K562 (cell line): ENCODE measurements around the gene BSCL2. TPM values are rescaled to one million over a fixed set of nuclear protein-coding genes. Genes with fewer than 3 reads are reported as not detected.

ENCODE experiments used
- ATF7 ChIP-seq: fragments of 450-650 bp; IDR thresholded peaks from 2 replicates; pipeline ENCODE4 v1.7.1; 2014; ENCODE audit warnings: mild to moderate bottlenecking, moderate library complexity
- FIP1L1 ChIP-seq: fragments of 200-400 bp; formaldehyde crosslinking; IDR thresholded peaks from 2 replicates; pipeline ENCODE4 v1.6.1; 2018; ENCODE audit warnings: mild to moderate bottlenecking, low read depth, low read length; ENCODE audit not compliant: poor library complexity, severe bottlenecking
- FOXM1 ChIP-seq, 2 experiments: fragments of 450-650 bp in 1 of 2; sonication (generic) in 1 of 2; formaldehyde crosslinking in 1 of 2; IDR thresholded peaks; 2 replicates each; pipeline versions ENCODE4 v1.6.1 to v1.9.0; 2017 to 2022; ENCODE audit warnings: low read depth in 2 of 2, mild to moderate bottlenecking in 2 of 2, missing genetic modification reagents in 1 of 2, moderate library complexity in 1 of 2
- NCOA4 ChIP-seq: fragments of 450-650 bp; IDR thresholded peaks from 2 replicates; pipeline ENCODE4 v1.6.1; 2018; ENCODE audit warnings: mild to moderate bottlenecking; ENCODE audit not compliant: partially characterized antibody
- SIN3A ChIP-seq, 2 experiments: fragments of 150-350 bp in 1 of 2; IDR thresholded peaks; 2 replicates each; pipeline ENCODE4 v1.6.1; 2011 to 2016; ENCODE audit warnings: borderline replicate concordance in 2 of 2, low read depth in 2 of 2, low read length in 2 of 2, mild to moderate bottlenecking in 2 of 2, moderate library complexity in 2 of 2; ENCODE audit not compliant: control insufficient read depth in 1 of 2
- SIN3B ChIP-seq: fragments of 450-650 bp; IDR thresholded peaks from 2 replicates; pipeline ENCODE4 v1.6.1; 2017; ENCODE audit warnings: low read depth, mild to moderate bottlenecking, moderate library complexity
- SIRT6 ChIP-seq: IDR thresholded peaks from one replicate; pipeline ENCODE4 v1.6.1; 2012; ENCODE audit warnings: low read depth, mild to moderate bottlenecking, control low read depth, inconsistent platforms, low read length, moderate library complexity
- SP2 ChIP-seq: IDR thresholded peaks from 2 replicates; pipeline ENCODE4 v1.6.1; 2011; ENCODE audit warnings: mild to moderate bottlenecking, low read depth, low read length, moderate library complexity; ENCODE audit not compliant: poor library complexity, severe bottlenecking; ENCODE audit errors: extremely low read depth
- TCFL5 ChIP-seq: fragments of 250-450 bp; sonication (Bioruptor Pico); conservative IDR thresholded peaks from 2 replicates; pipeline ENCODE4 v1.6.1; 2021; ENCODE audit warnings: mild to moderate bottlenecking, moderate library complexity, matching md5 sums
- TRIM28 ChIP-seq: fragments of 450-650 bp; IDR thresholded peaks from 2 replicates; pipeline ENCODE4 v1.6.1; 2017
- XRCC5 ChIP-seq: fragments of 200-400 bp; formaldehyde crosslinking; IDR thresholded peaks from 2 replicates; pipeline ENCODE4 v1.6.1; 2017; ENCODE audit warnings: low read depth, mild to moderate bottlenecking, low read length
- ZBED1 ChIP-seq: IDR thresholded peaks from 2 replicates; pipeline ENCODE4 v1.6.1; 2014
- ZNF143 ChIP-seq: sonication (generic); formaldehyde crosslinking; IDR thresholded peaks from 2 replicates; pipeline ENCODE4 v1.9.0; 2022; ENCODE audit warnings: mild to moderate bottlenecking, missing genetic modification reagents
- ZNF696 ChIP-seq: fragments of 250-450 bp; sonication (Bioruptor Pico); conservative IDR thresholded peaks from 2 replicates; pipeline ENCODE4 v1.4.0; 2020; ENCODE audit warnings: mild to moderate bottlenecking, moderate library complexity
- polyA plus RNA-seq, 8 experiments: library from polyadenylated mRNA; depleted of rRNA in 4 of 8; stranded (reverse) in 5 of 8; unstranded in 3 of 8; fragments of >200 nt; fragmentation: Nextera tagmentation in 2 of 8; fragmentation: Illumina TruSeq in 1 of 8; extraction: Ambion mirVana in 2 of 8; extraction: Trizol in 1 of 8; gene quantifications; 2 replicates each; pipeline versions ENCODE4 v1.2.1 to v1.2.3, GENCODE V29; 2011 to 2014; ENCODE audit warnings: inconsistent platforms in 1 of 8, missing spikeins in 1 of 8
- total RNA-seq, 7 experiments: library from RNA; depleted of rRNA in 6 of 7; stranded (reverse); fragments of >200 nt in 6 of 7; fragmentation: Illumina TruSeq in 2 of 7; extraction: Trizol in 2 of 7; gene quantifications; 2 replicates each; pipeline versions ENCODE4 v1.2.1 to v1.2.3, GENCODE V29; 2011 to 2021; ENCODE audit warnings: low replicate concordance in 1 of 7
- TF ChIP-seq, protein P1 (sequence below): fragments of 250-450 bp; sonication (Bioruptor Pico); IDR thresholded peaks from 2 replicates; pipeline ENCODE4 v1.4.0; 2020; ENCODE audit warnings: mild to moderate bottlenecking, moderate library complexity
- TF ChIP-seq, protein P2 (sequence below): fragments of 200-800 bp; sonication (Bioruptor generic); IDR thresholded peaks from 2 replicates; pipeline ENCODE4 v1.6.1; 2016; ENCODE audit warnings: missing genetic modification characterization, missing compliant biosample characterization
- TF ChIP-seq, protein P3 (sequence below): fragments of 450-650 bp; IDR thresholded peaks from 2 replicates; pipeline ENCODE4 v1.6.1; 2016; ENCODE audit warnings: borderline replicate concordance
- TF ChIP-seq, protein P4 (sequence below): sonication (generic); formaldehyde crosslinking; IDR thresholded peaks from 2 replicates; pipeline ENCODE4 v1.8.1; 2023; ENCODE audit warnings: mild to moderate bottlenecking, missing genetic modification reagents

BSCL2 gene
- total and polyA plus RNA-seq, 9 of the 15 experiments (the other 6 are each of a cell fraction or from before 2014, with no cell fraction given), result 18.9 to 51.7 (median 35.2) TPM

DNA sequence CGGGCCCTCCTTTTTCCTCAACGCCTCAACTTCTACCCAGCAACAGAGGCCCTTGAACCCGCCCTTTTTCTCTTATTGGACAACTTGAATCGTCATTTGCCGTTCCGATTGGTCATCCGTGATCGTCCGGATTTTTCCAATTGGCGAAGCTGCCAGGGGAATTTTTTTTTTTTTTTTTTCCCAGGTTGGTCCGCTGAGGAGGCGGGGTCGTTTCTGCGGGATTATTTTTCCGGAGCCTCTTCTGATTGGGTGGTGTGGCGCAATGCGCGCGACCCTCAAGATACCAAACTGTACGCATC, 20.6 kb upstream of the BSCL2 start (continued):
- 0 out of 2 replicates have a peak, but pooled peaks have one; percentile 19 for TF ChIP-seq XRCC5
- TF ChIP-seq FIP1L1, result no peak
- no peak for TF ChIP-seq ZNF696 (CRISPR knock-in tag)
- TF ChIP-seq ZNF143 (CRISPR knock-in tag), result no peak
- TF ChIP-seq, protein P1, sequence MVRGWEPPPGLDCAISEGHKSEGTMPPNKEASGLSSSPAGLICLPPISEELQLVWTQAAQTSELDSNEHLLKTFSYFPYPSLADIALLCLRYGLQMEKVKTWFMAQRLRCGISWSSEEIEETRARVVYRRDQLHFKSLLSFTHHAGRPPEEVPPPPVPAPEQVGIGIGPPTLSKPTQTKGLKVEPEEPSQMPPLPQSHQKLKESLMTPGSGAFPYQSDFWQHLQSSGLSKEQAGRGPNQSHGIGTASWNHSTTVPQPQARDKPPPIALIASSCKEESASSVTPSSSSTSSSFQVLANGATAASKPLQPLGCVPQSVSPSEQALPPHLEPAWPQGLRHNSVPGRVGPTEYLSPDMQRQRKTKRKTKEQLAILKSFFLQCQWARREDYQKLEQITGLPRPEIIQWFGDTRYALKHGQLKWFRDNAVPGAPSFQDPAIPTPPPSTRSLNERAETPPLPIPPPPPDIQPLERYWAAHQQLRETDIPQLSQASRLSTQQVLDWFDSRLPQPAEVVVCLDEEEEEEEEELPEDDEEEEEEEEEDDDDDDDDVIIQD (CRISPR knock-in tag), result no peak
- no peak for TF ChIP-seq ATF7
- TF ChIP-seq ZBED1, result no peak
- no peak for TF ChIP-seq TCFL5 (CRISPR knock-in tag)
- no peak for TF ChIP-seq SIN3A (IDR thresholded peaks at IDR 0.05; ENCODE audit: borderline replicate concordance in 2 of 2, control insufficient read depth in 1 of 2, low read depth in 2 of 2, low read length in 2 of 2)
- TF ChIP-seq NCOA4, result no peak
- no peak for TF ChIP-seq TRIM28
- TF ChIP-seq, protein P2, sequence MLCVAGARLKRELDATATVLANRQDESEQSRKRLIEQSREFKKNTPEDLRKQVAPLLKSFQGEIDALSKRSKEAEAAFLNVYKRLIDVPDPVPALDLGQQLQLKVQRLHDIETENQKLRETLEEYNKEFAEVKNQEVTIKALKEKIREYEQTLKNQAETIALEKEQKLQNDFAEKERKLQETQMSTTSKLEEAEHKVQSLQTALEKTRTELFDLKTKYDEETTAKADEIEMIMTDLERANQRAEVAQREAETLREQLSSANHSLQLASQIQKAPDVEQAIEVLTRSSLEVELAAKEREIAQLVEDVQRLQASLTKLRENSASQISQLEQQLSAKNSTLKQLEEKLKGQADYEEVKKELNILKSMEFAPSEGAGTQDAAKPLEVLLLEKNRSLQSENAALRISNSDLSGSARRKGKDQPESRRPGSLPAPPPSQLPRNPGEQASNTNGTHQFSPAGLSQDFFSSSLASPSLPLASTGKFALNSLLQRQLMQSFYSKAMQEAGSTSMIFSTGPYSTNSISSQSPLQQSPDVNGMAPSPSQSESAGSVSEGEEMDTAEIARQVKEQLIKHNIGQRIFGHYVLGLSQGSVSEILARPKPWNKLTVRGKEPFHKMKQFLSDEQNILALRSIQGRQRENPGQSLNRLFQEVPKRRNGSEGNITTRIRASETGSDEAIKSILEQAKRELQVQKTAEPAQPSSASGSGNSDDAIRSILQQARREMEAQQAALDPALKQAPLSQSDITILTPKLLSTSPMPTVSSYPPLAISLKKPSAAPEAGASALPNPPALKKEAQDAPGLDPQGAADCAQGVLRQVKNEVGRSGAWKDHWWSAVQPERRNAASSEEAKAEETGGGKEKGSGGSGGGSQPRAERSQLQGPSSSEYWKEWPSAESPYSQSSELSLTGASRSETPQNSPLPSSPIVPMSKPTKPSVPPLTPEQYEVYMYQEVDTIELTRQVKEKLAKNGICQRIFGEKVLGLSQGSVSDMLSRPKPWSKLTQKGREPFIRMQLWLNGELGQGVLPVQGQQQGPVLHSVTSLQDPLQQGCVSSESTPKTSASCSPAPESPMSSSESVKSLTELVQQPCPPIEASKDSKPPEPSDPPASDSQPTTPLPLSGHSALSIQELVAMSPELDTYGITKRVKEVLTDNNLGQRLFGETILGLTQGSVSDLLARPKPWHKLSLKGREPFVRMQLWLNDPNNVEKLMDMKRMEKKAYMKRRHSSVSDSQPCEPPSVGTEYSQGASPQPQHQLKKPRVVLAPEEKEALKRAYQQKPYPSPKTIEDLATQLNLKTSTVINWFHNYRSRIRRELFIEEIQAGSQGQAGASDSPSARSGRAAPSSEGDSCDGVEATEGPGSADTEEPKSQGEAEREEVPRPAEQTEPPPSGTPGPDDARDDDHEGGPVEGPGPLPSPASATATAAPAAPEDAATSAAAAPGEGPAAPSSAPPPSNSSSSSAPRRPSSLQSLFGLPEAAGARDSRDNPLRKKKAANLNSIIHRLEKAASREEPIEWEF (CRISPR knock-in tag), result no peak
- no peak for TF ChIP-seq SIN3B
- TF ChIP-seq, protein P3, sequence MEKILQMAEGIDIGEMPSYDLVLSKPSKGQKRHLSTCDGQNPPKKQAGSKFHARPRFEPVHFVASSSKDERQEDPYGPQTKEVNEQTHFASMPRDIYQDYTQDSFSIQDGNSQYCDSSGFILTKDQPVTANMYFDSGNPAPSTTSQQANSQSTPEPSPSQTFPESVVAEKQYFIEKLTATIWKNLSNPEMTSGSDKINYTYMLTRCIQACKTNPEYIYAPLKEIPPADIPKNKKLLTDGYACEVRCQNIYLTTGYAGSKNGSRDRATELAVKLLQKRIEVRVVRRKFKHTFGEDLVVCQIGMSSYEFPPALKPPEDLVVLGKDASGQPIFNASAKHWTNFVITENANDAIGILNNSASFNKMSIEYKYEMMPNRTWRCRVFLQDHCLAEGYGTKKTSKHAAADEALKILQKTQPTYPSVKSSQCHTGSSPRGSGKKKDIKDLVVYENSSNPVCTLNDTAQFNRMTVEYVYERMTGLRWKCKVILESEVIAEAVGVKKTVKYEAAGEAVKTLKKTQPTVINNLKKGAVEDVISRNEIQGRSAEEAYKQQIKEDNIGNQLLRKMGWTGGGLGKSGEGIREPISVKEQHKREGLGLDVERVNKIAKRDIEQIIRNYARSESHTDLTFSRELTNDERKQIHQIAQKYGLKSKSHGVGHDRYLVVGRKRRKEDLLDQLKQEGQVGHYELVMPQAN, result no peak
- TF ChIP-seq SIRT6, result no peak
- peak; percentile 26 for TF ChIP-seq SP2
- TF ChIP-seq, protein P4, sequence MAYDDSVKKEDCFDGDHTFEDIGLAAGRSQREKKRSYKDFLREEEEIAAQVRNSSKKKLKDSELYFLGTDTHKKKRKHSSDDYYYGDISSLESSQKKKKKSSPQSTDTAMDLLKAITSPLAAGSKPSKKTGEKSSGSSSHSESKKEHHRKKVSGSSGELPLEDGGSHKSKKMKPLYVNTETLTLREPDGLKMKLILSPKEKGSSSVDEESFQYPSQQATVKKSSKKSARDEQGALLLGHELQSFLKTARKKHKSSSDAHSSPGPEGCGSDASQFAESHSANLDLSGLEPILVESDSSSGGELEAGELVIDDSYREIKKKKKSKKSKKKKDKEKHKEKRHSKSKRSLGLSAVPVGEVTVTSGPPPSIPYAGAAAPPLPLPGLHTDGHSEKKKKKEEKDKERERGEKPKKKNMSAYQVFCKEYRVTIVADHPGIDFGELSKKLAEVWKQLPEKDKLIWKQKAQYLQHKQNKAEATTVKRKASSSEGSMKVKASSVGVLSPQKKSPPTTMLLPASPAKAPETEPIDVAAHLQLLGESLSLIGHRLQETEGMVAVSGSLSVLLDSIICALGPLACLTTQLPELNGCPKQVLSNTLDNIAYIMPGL (CRISPR knock-in tag), result no peak
- TF ChIP-seq FOXM1 (IDR thresholded peaks at IDR 0.05; ENCODE audit: low read depth), result peak; percentile 95
- no peak for TF ChIP-seq FOXM1 (CRISPR knock-in tag; IDR thresholded peaks at IDR 0.05; ENCODE audit: low read depth)
